Heart left ventricle (tissue), 13 donors: ENCODE results near the gene THOC5.

Source experiments
- CTCF ChIP-seq, 12 donors: fragments of 200-600 bp; sonication (generic) in 4 of 12; IDR thresholded peaks; one replicate each; pipeline versions ENCODE4 v1.5.0 to v1.8.0; 2018 to 2022; ENCODE audit warnings: antibody characterized with exemption in 12 of 12, mild to moderate bottlenecking in 5 of 12
- POLR2A ChIP-seq, 2 donors: fragments of 450-650 bp; IDR thresholded peaks; one replicate each; pipeline ENCODE4 v1.6.1; 2017; ENCODE audit warnings: antibody characterized with exemption in 2 of 2, mild to moderate bottlenecking in 2 of 2, moderate library complexity in 2 of 2
- donor health status: ischemic (EF 13 %, LVEDD 7.1; RV severe dilation, severe dysfunction).
- donor health status: DM: no; HTN: yes; CAD: no.
- donor health status: DM: no; HTN: no; CAD: no.
- donor health status: ischemic (EF 25% LVEDD 6.9; RV normal size, moderate dysfunction).
- donor health status: ischemic (EF 25% LVEDD 5.7; RV mildly dilated, moderate dysfunction).
- donor health status: ischemic (EF 35%, LVEDD 5.7; RV mildly dilated, moderate dysfunction).
- donor health status: nonischemic (EF 11% LVEDD 7.7; RV severe dilation, severe dysfunction).
- donor health status: DM: yes; HTN: yes; CAD: no.
- donor health status: PGD.
- donor health status: ischemic (EF 29% LVEDD 5.4; RV normal size, mild dysfunction).
- donor health status: nonischemic (EF 23%, LVEDD 6.1; RV moderate dilation, normal function).

DNA sequence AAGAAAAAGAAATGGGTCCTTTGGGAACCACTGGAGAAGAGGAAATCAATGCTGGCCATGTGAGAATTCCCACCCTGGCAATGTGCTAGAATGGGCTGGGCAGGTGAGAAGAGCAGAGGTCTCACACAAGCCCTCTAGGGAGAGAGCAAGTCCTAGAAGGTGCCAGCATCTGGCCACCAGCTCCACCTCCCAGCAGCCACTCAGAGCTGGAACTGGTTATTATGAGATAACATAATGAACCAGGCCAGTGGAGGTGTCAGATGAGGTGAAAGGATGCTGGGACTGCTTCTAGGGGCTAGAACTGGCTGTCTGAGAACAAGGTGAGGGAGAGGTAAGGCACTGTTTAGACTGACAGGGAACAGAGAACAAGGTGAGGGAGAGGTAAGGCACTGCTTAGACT, 44.3 kb downstream of the THOC5 start:
- TF ChIP-seq CTCF (IDR thresholded peaks at IDR 0.05) = no peak
- TF ChIP-seq POLR2A (IDR thresholded peaks at IDR 0.05) = no peak
